ENCODE results near the gene DHCR24.
A peak's percentile ranks its signal among the peaks of the same experiment; 100 is the strongest.
"Not testable (repeated sequence)": the region's sequence is repeated elsewhere in the genome, so short reads cannot be mapped to it uniquely, and the experiment has no call there.

The DHCR24 gene

DNA sequence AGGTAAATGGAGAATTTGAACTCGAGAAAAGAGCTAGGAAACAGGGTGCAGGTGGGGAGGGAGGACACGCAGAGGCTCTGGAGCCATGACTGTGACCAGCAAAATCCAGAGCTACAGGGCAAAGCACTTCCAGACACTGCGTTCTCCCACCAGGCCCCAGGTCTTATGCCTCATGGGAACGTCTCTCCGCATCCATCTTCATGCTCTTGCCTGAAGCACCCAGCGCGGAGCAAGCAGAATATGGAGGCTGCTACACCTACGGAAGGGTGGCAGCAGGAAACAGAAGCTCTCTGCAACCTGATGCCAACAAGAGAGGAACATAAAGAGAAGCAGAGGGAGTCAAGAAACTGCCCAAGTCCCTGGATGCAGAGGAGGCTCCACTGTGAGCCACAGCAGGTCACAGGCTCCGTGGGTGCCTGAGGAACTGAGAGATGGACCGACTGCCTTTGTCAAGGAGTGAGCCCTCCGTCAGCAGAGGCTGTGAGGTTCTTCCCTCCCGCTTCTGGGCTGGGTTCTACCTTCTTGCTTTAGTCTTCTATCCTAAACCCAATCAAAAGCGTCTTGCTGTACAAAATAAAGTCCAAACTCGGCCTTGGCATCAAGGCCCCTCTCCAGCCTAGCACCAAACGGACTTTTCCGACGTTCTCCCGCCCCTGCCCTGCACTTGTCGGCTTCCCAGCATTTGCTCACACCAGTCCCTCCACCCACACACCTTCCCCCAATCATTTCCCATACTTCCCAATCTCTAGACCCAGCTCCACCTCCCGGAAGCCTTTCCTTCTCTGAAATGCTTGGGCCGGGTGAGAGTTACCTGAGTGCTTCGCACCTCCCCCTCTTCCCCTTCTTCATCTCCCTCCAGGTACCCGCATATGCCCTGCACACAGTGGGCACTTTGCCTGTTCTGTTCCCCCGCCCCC lies 930 bp downstream of the DHCR24 start:
- peak; percentile 47 for DNase-seq

GRCh38 chr1:54885237-54885679 lies 1.7 kb downstream of the DHCR24 start:
- no peak for DNase-seq

- DNase-seq, result no peak
Observed at GRCh38 chr1:54884768-54885167, 2.2 kb downstream of the DHCR24 start.

DNA sequence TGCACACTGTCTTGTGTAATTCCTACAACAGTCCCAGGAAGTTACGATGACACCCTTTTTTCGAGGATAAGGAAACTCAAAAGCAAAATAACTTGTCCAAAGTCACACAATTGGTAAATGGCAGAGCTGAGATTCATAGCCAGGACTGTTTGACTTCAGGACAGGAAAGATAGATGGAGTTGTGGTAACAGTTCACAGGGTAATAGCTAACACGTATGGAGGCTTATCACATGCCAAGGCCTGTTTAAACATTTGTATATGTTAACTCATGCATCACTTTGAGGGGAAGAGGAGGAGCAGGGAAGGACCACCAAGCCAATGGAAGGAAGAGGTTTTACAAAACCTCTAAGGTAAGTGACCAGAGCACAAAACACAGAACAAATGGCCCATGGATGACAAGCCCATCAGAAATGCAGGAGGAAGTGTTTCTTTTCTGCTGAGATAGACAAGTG lies 2.8 kb downstream of the DHCR24 start:
- no peak for DNase-seq

GRCh38 chr1:54883349-54884102 lies 3.5 kb downstream of the DHCR24 start:
- DNase-seq, result no peak

DNA sequence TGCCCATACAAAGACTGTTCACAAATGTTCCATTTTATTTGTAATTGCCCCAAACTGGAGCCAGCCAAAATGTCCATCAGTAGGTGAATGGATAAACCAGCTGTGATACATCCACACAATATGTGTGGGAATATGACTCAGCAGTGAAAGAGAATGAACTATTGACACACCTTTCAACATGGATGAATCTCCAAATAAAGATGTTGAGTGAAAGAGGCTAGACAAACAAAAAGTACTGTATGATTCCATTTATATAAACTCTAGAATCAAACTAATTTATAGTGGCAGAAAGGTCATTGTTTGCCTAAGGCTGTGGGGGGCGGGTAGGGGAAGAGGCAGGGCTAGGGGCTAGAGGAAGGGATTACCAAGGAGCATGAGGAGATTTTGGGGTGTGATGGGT lies 4.5 kb downstream of the DHCR24 start:
- DNase-seq, result no peak

GRCh38 chr1:54881604-54882003 lies 5.4 kb downstream of the DHCR24 start:
- not testable (repeated sequence) for DNase-seq

- no peak for DNase-seq
Observed at GRCh38 chr1:54879872-54880271, 7.1 kb downstream of the DHCR24 start.

GRCh38 chr1:54876814-54877213 lies 10.2 kb downstream of the DHCR24 start:
- no peak for DNase-seq

DNA sequence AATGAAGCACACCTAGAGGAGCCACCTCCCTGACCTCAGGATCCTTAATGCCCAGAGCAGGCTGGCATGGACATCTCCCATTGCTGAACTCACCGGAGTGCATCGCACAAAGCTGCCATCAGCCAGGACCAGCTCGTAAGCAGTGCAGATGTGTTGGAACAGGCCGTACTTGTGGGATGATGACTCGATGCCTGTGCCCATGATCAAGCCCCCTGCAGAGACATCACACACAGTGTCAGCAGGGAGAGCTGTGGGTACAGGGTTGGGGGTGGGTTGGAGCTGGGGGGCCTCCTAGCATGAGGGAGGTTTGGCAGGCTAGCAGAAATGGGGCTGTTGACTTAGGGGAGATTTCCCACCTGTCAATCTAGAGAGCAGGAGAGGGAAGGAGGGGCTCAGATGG lies 12.0 kb downstream of the DHCR24 start:
- DNase-seq, result no peak

- DNase-seq, result no peak
Observed at GRCh38 chr1:54874079-54874830, 12.7 kb downstream of the DHCR24 start.

DNA sequence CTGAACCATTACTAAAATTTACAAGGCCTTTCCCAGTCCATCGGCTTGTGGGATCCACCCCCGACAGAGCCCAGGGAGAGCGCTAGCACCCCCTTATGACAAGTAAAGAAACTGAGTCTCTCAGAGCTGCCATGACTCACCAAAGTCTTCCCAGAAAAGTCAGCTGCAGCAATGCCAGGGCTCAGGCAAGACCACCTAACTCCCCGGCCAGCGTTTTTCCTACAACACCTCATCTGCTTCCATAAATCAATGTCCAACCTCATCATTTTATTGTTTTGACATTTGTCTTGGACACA lies 15.0 kb downstream of the DHCR24 start:
- DNase-seq, result no peak

DNA sequence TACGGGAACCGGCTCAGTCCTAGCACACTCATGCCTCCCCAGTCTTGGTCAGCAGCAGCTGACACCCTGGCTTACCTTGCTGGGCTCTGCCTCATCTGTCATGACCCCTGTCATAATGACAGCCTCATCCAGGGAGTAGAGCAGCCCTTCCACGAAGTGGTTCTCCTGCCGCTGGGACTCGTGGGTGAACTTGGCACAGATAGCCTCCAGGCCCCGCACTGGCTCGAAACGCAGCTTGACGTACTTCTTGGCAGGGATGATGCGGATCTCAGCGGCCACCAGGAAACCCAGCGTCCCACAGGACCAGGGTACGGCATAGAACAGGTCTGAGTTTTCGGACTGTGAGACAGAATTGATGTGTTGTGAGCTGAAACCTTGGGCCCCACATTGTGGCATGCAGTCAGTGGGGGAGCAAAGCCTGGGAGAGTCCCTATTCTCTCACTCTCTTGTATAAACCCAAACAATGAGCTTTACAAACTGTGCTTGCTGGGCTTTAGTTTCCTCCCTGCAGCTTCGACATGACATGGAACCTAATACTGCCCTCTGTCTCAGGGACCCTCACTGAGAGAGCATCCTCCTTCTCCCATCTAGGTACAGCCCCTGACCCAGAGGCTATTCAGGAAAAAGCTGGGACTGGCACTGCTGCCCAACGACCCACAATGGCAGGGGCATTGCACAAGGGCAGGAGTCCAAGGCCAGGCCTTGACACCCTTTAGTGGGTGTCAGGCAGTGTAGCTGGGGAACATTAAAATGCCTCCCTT lies 15.5 kb downstream of the DHCR24 start:
- DNase-seq, result no peak

DNA sequence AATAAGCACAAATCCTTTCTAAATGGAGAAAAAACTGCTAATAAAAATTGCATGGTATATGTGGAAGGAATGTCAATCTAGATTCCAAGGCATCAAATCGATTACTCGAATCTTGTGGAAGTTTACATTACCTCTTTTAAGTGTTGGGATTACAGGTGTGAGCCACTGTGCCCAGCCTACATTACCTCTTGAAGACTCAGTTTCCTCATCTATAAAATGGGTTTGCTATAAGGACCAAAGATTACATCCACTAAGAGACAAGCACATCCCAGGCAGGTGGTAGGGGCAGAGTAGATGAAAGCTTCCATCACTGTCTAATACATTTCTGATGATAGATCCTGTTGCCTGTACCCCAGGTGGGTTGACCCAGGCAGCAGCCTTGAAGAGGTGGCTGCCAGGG lies 16.1 kb downstream of the DHCR24 start:
- no peak for DNase-seq

GRCh38 chr1:54869173-54869851 lies 17.7 kb downstream of the DHCR24 start:
- DNase-seq, result no peak

DNA sequence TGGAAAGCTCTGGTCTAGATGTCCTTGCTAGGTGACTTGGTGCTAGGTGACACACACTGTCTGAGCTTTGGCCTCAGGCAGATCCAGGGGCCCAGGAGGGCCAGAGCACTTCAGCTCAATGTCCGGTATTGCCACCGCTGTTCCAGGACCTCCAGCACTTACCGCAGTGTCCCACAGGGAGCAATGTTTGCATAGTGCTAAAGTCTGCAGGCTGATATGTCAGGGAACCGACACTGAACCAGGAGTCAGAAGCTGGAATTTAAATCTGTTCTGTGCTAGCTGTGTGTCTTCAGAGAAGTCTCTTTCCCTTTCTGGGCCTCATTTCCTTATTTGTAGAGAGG lies 19.3 kb downstream of the DHCR24 start:
- no peak for DNase-seq

GRCh38 chr1:54866801-54867716 lies 19.9 kb downstream of the DHCR24 start:
- DNase-seq, result no peak

DNA sequence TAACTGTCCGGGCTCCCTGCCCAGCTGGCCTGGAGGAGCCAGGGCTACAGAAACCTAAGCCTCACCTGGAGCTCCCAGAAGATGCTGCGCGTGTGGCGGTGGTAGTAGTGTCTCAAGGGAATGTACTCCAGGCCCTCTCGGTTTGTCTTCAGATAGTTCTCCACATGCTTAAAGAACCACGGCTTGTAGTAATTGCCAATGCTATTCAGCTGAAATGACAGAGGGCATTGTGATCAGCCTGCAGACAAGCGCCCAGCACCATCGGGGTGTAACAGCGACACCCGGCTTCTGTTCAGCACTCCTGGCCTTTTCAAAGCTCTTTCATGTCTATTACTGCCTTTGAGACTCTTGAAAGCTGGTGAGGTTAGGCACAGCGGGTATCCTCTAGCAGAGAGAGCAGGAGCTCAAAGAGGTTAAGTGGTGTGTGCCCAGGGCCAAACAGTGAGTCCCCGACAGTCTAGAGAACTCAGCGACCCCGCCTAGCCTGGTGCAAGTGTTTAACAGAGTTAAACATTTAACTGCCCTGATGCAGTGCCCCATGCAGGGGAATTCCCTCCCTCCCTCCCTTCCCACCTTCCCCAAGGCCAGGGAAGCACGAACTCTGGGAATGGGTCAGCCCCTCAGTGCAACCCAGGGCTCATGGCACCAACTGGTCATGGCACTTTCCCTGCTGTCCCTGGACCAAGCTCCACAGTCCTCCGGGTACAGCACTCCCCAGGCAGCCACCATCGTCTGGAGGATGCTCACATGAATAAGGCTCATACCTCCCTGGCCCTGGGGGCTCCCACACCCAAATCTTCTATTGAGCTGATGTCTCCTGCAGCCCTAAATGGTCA lies 21.5 kb downstream of the DHCR24 start:
- DNase-seq, result peak; percentile 52

GRCh38 chr1:54864460-54865208 lies 22.4 kb downstream of the DHCR24 start:
- DNase-seq, result no peak

All from NCI-H2227 treated with DMSO at 0.1 percent for 48 hours (cell line).